ENCODE results near the gene UHRF1. TPM values are rescaled to one million over a fixed set of nuclear protein-coding genes. Genes with fewer than 3 reads are reported as not detected.

The UHRF1 gene
- total and polyA plus RNA-seq, 9 donors: 19.2 to 42.5 (median 33.0) TPM

DNA sequence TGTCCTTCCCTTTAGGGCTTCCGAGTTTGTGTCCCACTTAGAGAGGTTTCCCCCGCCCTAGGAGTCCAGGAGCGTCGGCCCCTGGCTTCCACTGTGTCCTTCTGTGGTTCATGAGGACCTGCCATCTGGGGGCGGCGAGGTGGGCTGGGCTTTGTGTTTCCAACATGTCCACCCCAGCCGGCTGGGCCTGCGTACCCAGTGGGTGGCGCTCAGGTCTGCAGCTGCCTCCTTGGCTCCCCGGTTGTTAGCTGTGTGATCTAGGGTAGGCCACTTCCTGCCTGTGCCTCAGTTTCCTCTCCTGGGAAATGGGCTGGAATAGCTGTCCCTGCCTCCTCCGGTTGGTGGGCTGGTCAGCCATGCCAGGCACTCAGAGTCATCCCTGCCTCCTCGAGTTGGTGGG, 88.0 kb downstream of the UHRF1 start:
- 92% methylated on average over 12 of the region's 12 CpGs for WGBS (ENCODE audit: insufficient coverage)

GRCh38 chr19:5000120-5000611, 90.9 kb downstream of the UHRF1 start:
- peaks cover 5% of the 10 kb centered on the region for H3K4me1 ChIP-seq (ENCODE audit: control insufficient read depth, insufficient read depth, low read length)
- H3K27me3 ChIP-seq (ENCODE audit: control insufficient read depth, insufficient read depth, low read length): no peaks in the 10 kb centered on the region
- no peak for DNase-seq
- H3K9me3 ChIP-seq (replicated peaks; ENCODE audit: control insufficient read depth, low read depth, low read length): no peaks in the 10 kb centered on the region
- WGBS (ENCODE audit: insufficient coverage): 94% methylated on average over 6 of the region's 6 CpGs
- H3K4me3 ChIP-seq (ENCODE audit: low read length): no peak overlapping the region
- H3K36me3 ChIP-seq (ENCODE audit: control insufficient read depth, insufficient read depth, low read length): peaks cover 24% of the 10 kb centered on the region
- H3K27ac ChIP-seq (ENCODE audit: low read length): no peak overlapping the region

More for the DNA sequence above, 88.0 kb downstream of the UHRF1 start:
- no peaks in the 10 kb centered on the region for H3K4me1 ChIP-seq (ENCODE audit: control insufficient read depth, insufficient read depth, low read length)
- no peak overlapping the region for H3K4me3 ChIP-seq (ENCODE audit: low read length)
- peaks cover 24% of the 10 kb centered on the region for H3K36me3 ChIP-seq (ENCODE audit: control insufficient read depth, insufficient read depth, low read length)
- DNase-seq: no peak
- no peak overlapping the region for H3K27ac ChIP-seq (ENCODE audit: low read length)
- no peaks in the 10 kb centered on the region for H3K27me3 ChIP-seq (ENCODE audit: control insufficient read depth, insufficient read depth, low read length)
- H3K9me3 ChIP-seq (replicated peaks; ENCODE audit: control insufficient read depth, low read depth, low read length): peaks cover 3% of the 10 kb centered on the region

DNA sequence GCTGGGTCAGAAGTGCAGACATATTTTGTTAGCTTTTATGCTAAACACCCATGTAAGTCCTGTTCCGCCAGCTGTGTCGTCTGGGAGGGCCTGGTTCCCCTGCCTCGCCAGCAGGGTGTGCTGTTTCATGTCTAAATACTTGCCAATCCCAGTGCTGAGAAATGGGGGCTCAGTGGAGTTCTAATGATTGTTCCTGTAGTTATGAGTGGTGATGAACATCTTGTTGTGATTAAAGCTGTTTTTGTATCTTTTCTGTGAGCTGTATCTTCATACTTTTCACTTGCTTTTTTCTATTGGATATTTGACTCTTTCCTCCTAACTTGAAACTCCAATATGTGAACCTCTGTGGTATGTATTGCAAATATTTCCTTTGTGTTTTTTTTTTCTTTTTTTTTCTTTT, 92.3 kb downstream of the UHRF1 start:
- WGBS (ENCODE audit: insufficient coverage): 48% methylated on average over 3 of the region's 3 CpGs
- Histone ChIP-seq H3K9me3 (replicated peaks; ENCODE audit: control insufficient read depth, low read depth, low read length) (no peaks in the 10 kb centered on the region), H3K4me3 (ENCODE audit: low read length) (no peak overlapping the region), H3K36me3 (ENCODE audit: control insufficient read depth, insufficient read depth, low read length) (peaks cover 17% of the 10 kb centered on the region), H3K4me1 (ENCODE audit: control insufficient read depth, insufficient read depth, low read length) (peaks cover 5% of the 10 kb centered on the region), H3K27ac (ENCODE audit: low read length) (no peak overlapping the region), H3K27me3 (ENCODE audit: control insufficient read depth, insufficient read depth, low read length) (no peaks in the 10 kb centered on the region)
- no peak for DNase-seq

- Histone ChIP-seq H3K27ac (ENCODE audit: low read length) (no peak overlapping the region), H3K27me3 (ENCODE audit: control insufficient read depth, insufficient read depth, low read length) (no peaks in the 10 kb centered on the region), H3K4me3 (ENCODE audit: low read length) (no peak overlapping the region), H3K4me1 (ENCODE audit: control insufficient read depth, insufficient read depth, low read length) (peaks cover 5% of the 10 kb centered on the region), H3K36me3 (ENCODE audit: control insufficient read depth, insufficient read depth, low read length) (peaks cover 14% of the 10 kb centered on the region), H3K9me3 (replicated peaks; ENCODE audit: control insufficient read depth, low read depth, low read length) (no peaks in the 10 kb centered on the region)
- WGBS (ENCODE audit: insufficient coverage): no CpG with 5 or more reads among the region's 4 CpGs
- DNase-seq: no peak
Measured at GRCh38 chr19:5002143-5002542, 92.8 kb downstream of the UHRF1 start.

GRCh38 chr19:5003781-5004180, 94.5 kb downstream of the UHRF1 start:
- 94% methylated on average over 15 of the region's 18 CpGs for WGBS (ENCODE audit: insufficient coverage)
- H3K4me1 ChIP-seq (ENCODE audit: control insufficient read depth, insufficient read depth, low read length): peaks cover 5% of the 10 kb centered on the region
- H3K4me3 ChIP-seq (ENCODE audit: low read length): no peak overlapping the region

DNA sequence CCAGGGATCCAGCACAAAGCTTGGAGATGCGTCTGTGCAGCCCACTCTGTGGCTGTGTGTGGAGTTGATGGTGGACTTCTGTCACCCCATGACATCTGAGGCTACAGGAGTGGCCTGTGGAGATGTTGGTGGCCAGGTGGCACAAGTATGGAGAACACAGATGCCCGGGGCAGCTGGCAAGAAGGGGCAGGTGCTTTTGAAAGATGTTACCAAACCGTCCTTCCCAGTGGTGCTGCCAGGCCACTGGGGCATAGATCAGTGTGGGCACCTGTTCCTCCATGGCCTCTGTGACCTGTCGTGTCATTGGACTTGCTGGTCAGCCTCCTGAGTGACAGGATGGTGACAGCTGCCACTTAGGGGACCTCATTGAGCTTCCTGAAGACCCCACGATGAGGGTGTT, 95.8 kb downstream of the UHRF1 start:
- H3K4me1 ChIP-seq (ENCODE audit: control insufficient read depth, insufficient read depth, low read length): peaks cover 5% of the 10 kb centered on the region
- no peak overlapping the region for H3K27ac ChIP-seq (ENCODE audit: low read length)
- no peak for DNase-seq
- H3K9me3 ChIP-seq (replicated peaks; ENCODE audit: control insufficient read depth, low read depth, low read length): no peaks in the 10 kb centered on the region
- WGBS (ENCODE audit: insufficient coverage): 79% methylated on average over 3 of the region's 5 CpGs
- H3K4me3 ChIP-seq (ENCODE audit: low read length): no peak overlapping the region
- H3K36me3 ChIP-seq (ENCODE audit: control insufficient read depth, insufficient read depth, low read length): peaks cover 9% of the 10 kb centered on the region
- H3K27me3 ChIP-seq (ENCODE audit: control insufficient read depth, insufficient read depth, low read length): no peaks in the 10 kb centered on the region

More at GRCh38 chr19:5003781-5004180, 94.5 kb downstream of the UHRF1 start:
- peaks cover 5% of the 10 kb centered on the region for H3K36me3 ChIP-seq (ENCODE audit: control insufficient read depth, insufficient read depth, low read length)
- no peak overlapping the region for H3K27ac ChIP-seq (ENCODE audit: low read length)
- H3K27me3 ChIP-seq (ENCODE audit: control insufficient read depth, insufficient read depth, low read length): no peaks in the 10 kb centered on the region
- no peaks in the 10 kb centered on the region for H3K9me3 ChIP-seq (replicated peaks; ENCODE audit: control insufficient read depth, low read depth, low read length)
- no peak for DNase-seq

GRCh38 chr19:5006201-5006600, 96.9 kb downstream of the UHRF1 start:
- WGBS (ENCODE audit: insufficient coverage): 53% methylated on average over 5 of the region's 10 CpGs
- H3K27ac ChIP-seq (ENCODE audit: low read length): no peak overlapping the region
- H3K4me3 ChIP-seq (ENCODE audit: low read length): no peak overlapping the region

GRCh38 chr19:5006821-5007220, 97.5 kb downstream of the UHRF1 start:
- 93% methylated on average over 12 of the region's 13 CpGs for WGBS (ENCODE audit: insufficient coverage)
- H3K36me3 ChIP-seq (ENCODE audit: control insufficient read depth, insufficient read depth, low read length): peaks cover 11% of the 10 kb centered on the region
- no peak overlapping the region for H3K4me3 ChIP-seq (ENCODE audit: low read length)
- no peak overlapping the region for H3K27ac ChIP-seq (ENCODE audit: low read length)
- H3K27me3 ChIP-seq (ENCODE audit: control insufficient read depth, insufficient read depth, low read length): no peaks in the 10 kb centered on the region
- no peaks in the 10 kb centered on the region for H3K9me3 ChIP-seq (replicated peaks; ENCODE audit: control insufficient read depth, low read depth, low read length)
- peaks cover 5% of the 10 kb centered on the region for H3K4me1 ChIP-seq (ENCODE audit: control insufficient read depth, insufficient read depth, low read length)
- DNase-seq: no peak

More at GRCh38 chr19:5006201-5006600, 96.9 kb downstream of the UHRF1 start:
- Histone ChIP-seq H3K9me3 (replicated peaks; ENCODE audit: control insufficient read depth, low read depth, low read length) (no peaks in the 10 kb centered on the region), H3K4me1 (ENCODE audit: control insufficient read depth, insufficient read depth, low read length) (peaks cover 5% of the 10 kb centered on the region), H3K27me3 (ENCODE audit: control insufficient read depth, insufficient read depth, low read length) (no peaks in the 10 kb centered on the region), H3K36me3 (ENCODE audit: control insufficient read depth, insufficient read depth, low read length) (peaks cover 12% of the 10 kb centered on the region)
- no peak for DNase-seq

Other genes with a start within 250 kb of the UHRF1 start
- gene MYDGF, start 239.2 kb upstream of the UHRF1 start, total RNA-seq: 59.9 TPM
- 100 to 1,000 TPM in 1 of 8 donors, 10 to 100 TPM in 7; 66.1 to 102 (median 77.1) TPM for gene MYDGF, start 239.2 kb upstream of the UHRF1 start, polyA plus RNA-seq (ENCODE audit: insufficient read depth in 1 of 8, insufficient read length in 8 of 8, low replicate concordance in 1 of 8)
- 13.3 TPM for gene DPP9, start 185.7 kb upstream of the UHRF1 start, total RNA-seq
- gene DPP9, start 185.7 kb upstream of the UHRF1 start, polyA plus RNA-seq (ENCODE audit: insufficient read depth in 1 of 8, insufficient read length in 8 of 8, low replicate concordance in 1 of 8): 10 to 100 TPM; 19.8 to 24.2 (median 22.7) TPM
- 17.6 TPM for gene FEM1A, start 117.8 kb upstream of the UHRF1 start, total RNA-seq
- 1 to 10 TPM; 1.8 to 4.5 (median 3.4) TPM for gene FEM1A, start 117.8 kb upstream of the UHRF1 start, polyA plus RNA-seq (ENCODE audit: insufficient read depth in 1 of 8, insufficient read length in 8 of 8, low replicate concordance in 1 of 8)
- 1.3 TPM for gene TICAM1, start 77.8 kb upstream of the UHRF1 start, total RNA-seq
- gene TICAM1, start 77.8 kb upstream of the UHRF1 start, polyA plus RNA-seq (ENCODE audit: insufficient read depth in 1 of 8, insufficient read length in 8 of 8, low replicate concordance in 1 of 8): 1 to 10 TPM; 3.7 to 6.5 (median 5.3) TPM
- 26.8 TPM for gene PLIN3, start 41.8 kb upstream of the UHRF1 start, total RNA-seq
- gene PLIN3, start 41.8 kb upstream of the UHRF1 start, polyA plus RNA-seq (ENCODE audit: insufficient read depth in 1 of 8, insufficient read length in 8 of 8, low replicate concordance in 1 of 8): 10 to 100 TPM; 33.1 to 52.9 (median 45.7) TPM
- 0.04 TPM for gene ARRDC5, start 6.6 kb upstream of the UHRF1 start, total RNA-seq
- gene ARRDC5, start 6.6 kb upstream of the UHRF1 start, polyA plus RNA-seq (ENCODE audit: insufficient read depth in 1 of 8, insufficient read length in 8 of 8, low replicate concordance in 1 of 8): under 1 TPM in 4 of 8 donors, not detected in 4; 0.06 to 0.16 (median 0.11) TPM
- 8.1 TPM for gene KDM4B, start 59.6 kb downstream of the UHRF1 start, total RNA-seq
- 10 to 100 TPM; 15.8 to 22.3 (median 21.1) TPM for gene KDM4B, start 59.6 kb downstream of the UHRF1 start, polyA plus RNA-seq (ENCODE audit: insufficient read depth in 1 of 8, insufficient read length in 8 of 8, low replicate concordance in 1 of 8)

Data from muscle of leg (tissue), 11 donors.